ENCODE measurements around the gene NCSTN. TPM values are rescaled to one million over a fixed set of nuclear protein-coding genes. Genes with fewer than 3 reads are reported as not detected.

Gene NCSTN
- total RNA-seq, 1 experiment from 2014 or later = 67.8 TPM

- H3K27ac Mint-ChIP-seq = peak overlapping the region in 2 of 3 experiments; percentile 4 to 35; a peak in 2 of 7 replicates
- H3K27me3 Mint-ChIP-seq (ENCODE audit: low read depth) = no peaks in the 10 kb centered on the region
- Histone ChIP-seq H3K4ac (ENCODE audit: low read depth, low read length) (no peak overlapping the region), H2BK15ac (ENCODE audit: low read depth, low read length) (no peak overlapping the region), H3K27me3 (ENCODE audit: insufficient read depth, low read length) (no peaks in the 10 kb centered on the region), H3K27ac (ENCODE audit: insufficient read length, low read depth, low read length) (peak overlapping the region; percentile 7), H3K56ac (ENCODE audit: insufficient read length, low read depth, low read length) (no peak overlapping the region), H3K18ac (ENCODE audit: insufficient read length, low read depth, low read length) (no peak overlapping the region), H4K20me1 (ENCODE audit: control insufficient read depth, insufficient read depth, insufficient read length) (peaks cover 2% of the 10 kb centered on the region), H3K14ac (ENCODE audit: insufficient read depth, low read length) (no peak overlapping the region), H4K8ac (replicated peaks; ENCODE audit: insufficient read length, low read depth, low read length) (no peak overlapping the region), H3K9ac (ENCODE audit: extremely low read depth, insufficient read length, low read length) (no peak overlapping the region), H2BK12ac (ENCODE audit: insufficient read length, low read depth, low read length) (no peak overlapping the region), H2AFZ (ENCODE audit: low read length) (no peak overlapping the region), H3K79me1 (ENCODE audit: insufficient read depth, low read depth, low read length, poor library complexity, severe bottlenecking) (no peaks in the 10 kb centered on the region), H3K4me2 (ENCODE audit: insufficient read depth, insufficient read length, low read length) (no peak overlapping the region), H2BK120ac (ENCODE audit: low read depth, low read length, poor library complexity, severe bottlenecking) (no peak overlapping the region), H3K23ac (ENCODE audit: insufficient read length, low read depth, low read length) (no peak overlapping the region), H4K91ac (ENCODE audit: insufficient read length, low read depth, low read length) (no peak overlapping the region), H2BK5ac (ENCODE audit: insufficient read length, low read length) (no peak overlapping the region), H3K4me1 (ENCODE audit: insufficient read depth, low read length) (peaks cover 10% of the 10 kb centered on the region), H3K23me2 (ENCODE audit: insufficient read length, low read depth, low read length, poor library complexity, severe bottlenecking) (no peaks in the 10 kb centered on the region), H2BK20ac (ENCODE audit: low read depth, low read length, poor library complexity, severe bottlenecking) (no peak overlapping the region), H4K5ac (ENCODE audit: insufficient read length, low read depth, low read length) (no peak overlapping the region), H3K9me3 (ENCODE audit: control insufficient read depth, low read depth, low read length) (no peaks in the 10 kb centered on the region), H3K79me2 (ENCODE audit: insufficient read depth, low read length) (no peaks in the 10 kb centered on the region), H3T11ph (ENCODE audit: low read length) (no peak overlapping the region), H2AK5ac (ENCODE audit: insufficient read length, low read length) (no peak overlapping the region)
- H3K9me3 Mint-ChIP-seq = no peaks in the 10 kb centered on the region
- peaks cover 29 to 35% of the 10 kb centered on the region in 2 experiments for H3K4me1 Mint-ChIP-seq
- H3K4me3 Mint-ChIP-seq = no peak overlapping the region
- DNase-seq = no peak
- H3K36me3 Mint-ChIP-seq (ENCODE audit: insufficient read depth in 1 of 3, low read depth in 3 of 3) = peaks cover 55 to 85% (median 82%) of the 10 kb centered on the region in 3 experiments
- TF ChIP-seq CTCF (conservative IDR thresholded peaks at IDR 0.05) = no peak
Observed at GRCh38 chr1:160309185-160309557, 34.0 kb upstream of the NCSTN start.

Data from H9 (cell line).